ENCODE results near the gene REST.
"Not testable (repeated sequence)": the region's sequence is repeated elsewhere in the genome, so short reads cannot be mapped to it uniquely, and the experiment has no call there.

REST gene

DNA sequence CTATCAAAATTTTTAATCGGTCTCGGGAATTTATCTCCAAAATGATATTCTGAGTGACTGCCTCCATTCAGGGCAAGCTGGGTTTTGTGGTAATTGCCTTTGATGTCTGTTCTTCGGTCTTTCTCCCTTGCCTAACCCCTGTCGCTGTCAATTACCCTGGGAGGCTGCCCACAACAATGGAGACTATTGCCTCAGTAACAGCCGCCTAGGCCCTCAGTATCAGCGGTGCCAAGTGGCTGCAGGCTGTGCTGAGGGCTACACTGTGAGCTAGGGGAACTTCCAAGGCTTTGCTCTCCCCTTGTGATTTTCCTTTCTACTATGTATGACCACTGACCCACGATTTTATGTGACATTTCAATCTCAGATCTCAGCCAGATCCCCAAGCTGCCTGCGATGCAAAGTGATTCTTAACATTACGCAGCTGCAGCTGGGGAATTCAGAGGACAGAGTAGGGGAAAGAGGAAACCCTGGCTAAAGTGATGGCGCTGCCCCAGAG lies 36.3 kb upstream of the REST start:
- TF ChIP-seq, protein P1, sequence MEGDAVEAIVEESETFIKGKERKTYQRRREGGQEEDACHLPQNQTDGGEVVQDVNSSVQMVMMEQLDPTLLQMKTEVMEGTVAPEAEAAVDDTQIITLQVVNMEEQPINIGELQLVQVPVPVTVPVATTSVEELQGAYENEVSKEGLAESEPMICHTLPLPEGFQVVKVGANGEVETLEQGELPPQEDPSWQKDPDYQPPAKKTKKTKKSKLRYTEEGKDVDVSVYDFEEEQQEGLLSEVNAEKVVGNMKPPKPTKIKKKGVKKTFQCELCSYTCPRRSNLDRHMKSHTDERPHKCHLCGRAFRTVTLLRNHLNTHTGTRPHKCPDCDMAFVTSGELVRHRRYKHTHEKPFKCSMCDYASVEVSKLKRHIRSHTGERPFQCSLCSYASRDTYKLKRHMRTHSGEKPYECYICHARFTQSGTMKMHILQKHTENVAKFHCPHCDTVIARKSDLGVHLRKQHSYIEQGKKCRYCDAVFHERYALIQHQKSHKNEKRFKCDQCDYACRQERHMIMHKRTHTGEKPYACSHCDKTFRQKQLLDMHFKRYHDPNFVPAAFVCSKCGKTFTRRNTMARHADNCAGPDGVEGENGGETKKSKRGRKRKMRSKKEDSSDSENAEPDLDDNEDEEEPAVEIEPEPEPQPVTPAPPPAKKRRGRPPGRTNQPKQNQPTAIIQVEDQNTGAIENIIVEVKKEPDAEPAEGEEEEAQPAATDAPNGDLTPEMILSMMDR (IDR thresholded peaks at IDR 0.05; ENCODE audit: control extremely low read depth, extremely low read depth, low read depth, missing control alignments): no peak
- CTCF ChIA-PET: no interaction called here
- DNase-seq (ENCODE audit: extremely low spot score): no peak
- POLR2A ChIA-PET: no interaction called here

DNA sequence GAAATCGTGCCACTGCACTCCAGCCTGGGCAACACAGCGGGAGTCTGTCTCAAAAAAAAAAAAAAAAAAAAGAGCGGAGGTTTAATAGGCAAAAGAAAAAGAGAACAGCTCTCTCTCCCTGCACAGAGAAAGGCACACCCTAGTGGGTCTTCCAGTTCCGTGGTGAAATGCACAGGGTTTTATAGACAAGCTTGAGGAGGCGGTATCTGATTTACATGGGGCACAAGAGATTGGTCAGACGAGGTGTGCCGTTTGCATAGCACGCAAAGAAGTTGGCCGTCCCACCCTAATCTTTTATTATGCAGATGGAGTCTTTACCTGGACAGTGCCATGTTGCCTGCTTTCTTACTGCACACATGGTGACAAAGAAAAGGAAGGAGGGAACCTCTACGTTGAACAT lies 33.5 kb upstream of the REST start:
- ChIA-PET POLR2A (no interaction called here), CTCF (no interaction called here)
- TF ChIP-seq, protein P1 (IDR thresholded peaks at IDR 0.05; ENCODE audit: control extremely low read depth, extremely low read depth, low read depth, missing control alignments): no peak
- no peak for DNase-seq (ENCODE audit: extremely low spot score)

DNA sequence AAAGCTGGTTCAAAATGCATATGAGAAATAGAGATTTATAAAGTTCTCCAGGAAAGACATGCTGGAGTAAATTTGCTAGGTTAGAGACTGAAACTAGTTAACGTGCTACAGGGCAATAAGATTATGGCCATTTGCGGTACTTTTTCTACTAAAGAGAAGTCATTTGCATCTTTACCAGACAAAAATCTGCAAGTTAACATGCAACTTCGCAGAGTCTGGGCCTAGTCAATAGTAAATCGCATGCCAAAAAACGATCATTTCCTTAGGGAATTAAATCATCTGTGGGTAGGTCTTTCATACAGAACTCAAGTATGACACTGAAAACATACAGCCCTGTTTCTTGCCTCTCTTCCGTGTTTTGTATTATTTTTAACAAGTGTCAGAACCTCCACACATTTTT lies 32.8 kb upstream of the REST start:
- no peak for DNase-seq (ENCODE audit: extremely low spot score)
- ChIA-PET CTCF (interaction anchor here (1.2 kb wide), 1 partner anchor 39 kb away, joined by 3 read pairs; no protein-coding TSS in a partner anchor), POLR2A (no interaction called here)
- TF ChIP-seq, protein P1 (IDR thresholded peaks at IDR 0.05; ENCODE audit: control extremely low read depth, extremely low read depth, low read depth, missing control alignments): no peak

DNA sequence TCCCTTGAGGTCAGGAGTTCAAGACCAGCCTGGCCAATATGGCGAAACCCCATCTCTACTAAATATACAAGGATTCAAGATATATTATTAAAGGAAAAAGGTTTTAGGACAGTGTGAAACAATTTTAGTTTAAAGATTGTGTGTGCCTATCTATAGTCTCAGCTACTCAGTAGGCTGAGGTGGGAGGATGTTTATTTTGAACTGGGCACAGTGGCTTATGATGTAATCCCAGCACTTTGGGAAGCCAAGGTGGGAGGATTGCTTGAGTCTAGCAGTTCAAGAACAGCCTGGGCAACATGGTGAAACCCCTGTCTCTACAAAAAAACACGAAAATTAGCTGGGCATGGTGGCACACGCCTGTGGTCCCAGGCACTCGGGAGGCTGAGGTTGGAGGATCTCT lies 31.4 kb upstream of the REST start:
- ChIA-PET CTCF (interaction anchor here (1.2 kb wide), 1 partner anchor 40 kb away, joined by 3 read pairs; no protein-coding TSS in a partner anchor), POLR2A (no interaction called here)
- DNase-seq (ENCODE audit: extremely low spot score): no peak
- TF ChIP-seq, protein P1 (IDR thresholded peaks at IDR 0.05; ENCODE audit: control extremely low read depth, extremely low read depth, low read depth, missing control alignments): no peak

DNA sequence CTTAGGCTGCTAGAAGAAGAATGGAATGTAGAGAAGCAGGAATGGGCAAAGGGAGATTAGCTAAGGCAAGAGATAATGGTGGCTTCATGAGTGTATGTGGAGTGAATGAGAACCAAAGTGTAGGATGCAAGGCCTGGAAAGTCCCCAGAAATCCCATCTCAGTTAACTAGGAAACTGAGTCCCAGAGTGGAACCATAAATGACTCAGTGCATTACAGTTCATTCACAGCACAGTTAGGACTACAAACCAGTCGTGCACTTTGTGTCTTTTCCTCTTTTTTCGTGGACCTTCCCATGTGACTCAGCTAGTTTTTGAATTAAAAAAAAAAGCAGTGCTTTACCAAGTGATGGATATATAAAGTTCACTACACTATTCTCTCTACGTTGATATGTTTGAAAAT lies 27.7 kb upstream of the REST start:
- ChIA-PET CTCF (interaction anchor here (1.3 kb wide), 1 partner anchor 11 kb away, joined by 3 read pairs; no protein-coding TSS in a partner anchor), POLR2A (no interaction called here)
- TF ChIP-seq, protein P1 (IDR thresholded peaks at IDR 0.05; ENCODE audit: control extremely low read depth, extremely low read depth, low read depth, missing control alignments): no peak
- DNase-seq (ENCODE audit: extremely low spot score): no peak

DNA sequence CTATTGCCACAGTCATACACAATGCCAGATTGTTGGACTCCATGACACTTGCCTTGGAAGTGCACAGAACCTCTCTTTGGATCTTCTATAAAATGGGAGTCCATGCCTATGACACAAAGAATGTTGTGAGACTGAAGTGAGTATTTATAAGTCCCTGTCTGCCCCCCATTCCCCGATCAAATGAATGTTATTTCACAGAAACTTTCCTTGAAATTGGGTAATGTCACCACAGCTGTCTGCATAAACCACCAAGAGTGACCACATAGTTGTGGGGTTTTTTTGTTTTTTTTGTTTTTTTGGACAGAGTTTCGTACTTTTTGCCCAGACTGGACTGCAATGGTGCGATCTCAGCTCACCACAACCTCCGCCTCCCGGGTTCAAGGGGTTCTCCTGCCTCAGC lies 27.1 kb upstream of the REST start:
- TF ChIP-seq, protein P1 (IDR thresholded peaks at IDR 0.05; ENCODE audit: control extremely low read depth, extremely low read depth, low read depth, missing control alignments): no peak
- ChIA-PET POLR2A (no interaction called here), CTCF (interaction anchor here (1.3 kb wide), 1 partner anchor 10 kb away, joined by 3 read pairs; no protein-coding TSS in a partner anchor)
- no peak for DNase-seq (ENCODE audit: extremely low spot score)

DNA sequence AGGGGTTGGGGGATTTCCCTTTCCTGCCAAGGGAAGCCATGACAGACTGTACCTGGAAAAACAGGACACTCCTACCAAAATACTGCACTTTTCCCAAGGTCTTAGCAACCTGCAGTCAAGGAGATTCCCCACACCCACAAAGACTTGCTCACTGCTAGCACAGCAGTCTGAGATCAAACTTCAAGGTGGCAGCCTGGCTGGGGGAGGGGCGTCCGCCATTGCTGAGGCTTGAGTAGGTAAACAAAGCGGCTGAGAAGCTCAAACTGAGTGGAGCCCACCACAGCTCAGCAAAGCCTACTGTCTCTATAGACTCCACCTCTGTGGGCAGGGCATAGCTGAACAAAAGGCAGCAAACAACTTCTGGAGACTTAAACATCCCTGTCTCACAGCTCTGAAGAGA lies 23.2 kb upstream of the REST start:
- CTCF ChIA-PET; POLR2A ChIA-PET; DNase-seq (ENCODE audit: extremely low spot score): not testable (repeated sequence)

Measured in GM10248 (cell line).